NCI-H1694 treated with DMSO at 0.1 percent for 48 hours (cell line): ENCODE data around the gene EPB41L4B.

Experiments
- DNase-seq: peaks from one replicate; lab custom pipeline; 2025; lab: John Stamatoyannopoulos, UW

EPB41L4B gene

GRCh38 chr9:109199676-109200075 is 121.2 kb downstream of the EPB41L4B start:
- DNase-seq = no peak

- no peak for DNase-seq
These were observed 122.0 kb downstream of the EPB41L4B start for GRCh38 chr9:109198736-109199382.

GRCh38 chr9:109193974-109194556 is 126.8 kb downstream of the EPB41L4B start:
- DNase-seq = peak; percentile 18

GRCh38 chr9:109192732-109193361 is 128.0 kb downstream of the EPB41L4B start:
- peak; percentile 32 for DNase-seq

GRCh38 chr9:109191746-109192145 is 129.1 kb downstream of the EPB41L4B start:
- no peak for DNase-seq

GRCh38 chr9:109190151-109190550 is 130.7 kb downstream of the EPB41L4B start:
- DNase-seq = no peak

- no peak for DNase-seq
These were observed 133.9 kb downstream of the EPB41L4B start for GRCh38 chr9:109186857-109187520.

- peak; percentile 15 for DNase-seq
These were observed 137.7 kb downstream of the EPB41L4B start for GRCh38 chr9:109182940-109183798.

GRCh38 chr9:109182550-109182939 is 138.3 kb downstream of the EPB41L4B start:
- DNase-seq = no peak

GRCh38 chr9:109181284-109181683 is 139.6 kb downstream of the EPB41L4B start:
- no peak for DNase-seq

- DNase-seq = no peak
These were observed 140.9 kb downstream of the EPB41L4B start for GRCh38 chr9:109179801-109180523.

GRCh38 chr9:109176963-109177362 is 143.9 kb downstream of the EPB41L4B start:
- no peak for DNase-seq

- no peak for DNase-seq
These were observed 144.5 kb downstream of the EPB41L4B start for GRCh38 chr9:109176386-109176785.

GRCh38 chr9:109172935-109173334 is 147.9 kb downstream of the EPB41L4B start:
- DNase-seq = no peak

- DNase-seq = no peak
These were observed 148.9 kb downstream of the EPB41L4B start for GRCh38 chr9:109171926-109172325.

GRCh38 chr9:109168170-109168569 is 152.7 kb downstream of the EPB41L4B start:
- no peak for DNase-seq

- no peak for DNase-seq
These were observed 153.1 kb downstream of the EPB41L4B start for GRCh38 chr9:109167716-109168115.

GRCh38 chr9:109166771-109167601 is 153.9 kb downstream of the EPB41L4B start, which contains the start of gene FRRS1L:
TSS of gene FRRS1L (minus strand) at chr9:109167249. CDS start at chr9:109167138, 111 bp downstream.
- DNase-seq = no peak

- no peak for DNase-seq
These were observed 154.6 kb downstream of the EPB41L4B start for GRCh38 chr9:109166171-109166770.

GRCh38 chr9:109164042-109164441 is 156.8 kb downstream of the EPB41L4B start:
- no peak for DNase-seq
